ENCODE measurements around the gene TWNK.

TWNK gene

GRCh38 chr10:100996678-100997359, 9.5 kb downstream of the TWNK start:
- DNase-seq (ENCODE audit: low read depth), result peak; percentile 37

- peak; percentile 68 for DNase-seq (ENCODE audit: low read depth)
Measured at GRCh38 chr10:100997360-100998182, 10.2 kb downstream of the TWNK start.

DNA sequence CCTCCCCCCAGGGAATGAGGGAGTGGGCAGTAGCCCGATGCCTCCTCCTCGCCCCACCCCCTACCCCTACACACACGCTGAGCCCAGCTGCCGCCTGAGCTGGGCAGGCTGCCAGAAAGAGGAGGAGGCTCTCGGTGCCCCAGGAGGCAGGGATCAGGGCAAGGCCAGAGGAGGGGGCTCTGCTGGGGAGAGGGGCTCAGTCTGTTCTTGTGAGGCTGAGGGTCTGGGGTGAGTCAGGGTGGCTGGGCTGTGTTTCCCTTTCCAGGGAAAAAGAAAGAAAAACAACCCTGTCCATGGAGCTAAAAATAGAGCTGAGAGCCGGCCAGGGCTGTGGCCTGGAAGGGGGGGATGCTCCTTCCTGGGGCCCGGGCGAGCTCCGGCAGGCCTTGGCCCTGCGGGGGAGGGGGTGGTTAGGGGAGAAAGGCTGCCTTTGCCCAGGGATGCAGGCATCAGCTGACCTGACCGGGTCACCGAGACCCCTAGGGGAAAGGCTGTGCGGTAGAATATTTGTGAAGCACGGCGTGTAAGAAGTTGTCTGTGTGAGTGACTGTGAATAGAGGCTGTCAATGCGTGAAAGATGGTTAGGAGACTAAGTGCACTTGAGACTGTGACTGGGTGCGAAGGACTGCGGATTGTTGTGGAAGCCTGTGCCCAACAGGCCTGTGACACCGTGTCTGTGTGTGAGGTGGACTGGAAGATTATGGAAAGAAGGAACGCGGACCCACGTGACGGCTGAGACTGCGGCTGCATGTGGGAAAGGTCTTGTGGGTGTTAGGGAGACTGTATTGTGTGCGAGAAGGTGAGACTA, 11.0 kb downstream of the TWNK start:
- DNase-seq (ENCODE audit: low read depth), result peak; percentile 59

DNA sequence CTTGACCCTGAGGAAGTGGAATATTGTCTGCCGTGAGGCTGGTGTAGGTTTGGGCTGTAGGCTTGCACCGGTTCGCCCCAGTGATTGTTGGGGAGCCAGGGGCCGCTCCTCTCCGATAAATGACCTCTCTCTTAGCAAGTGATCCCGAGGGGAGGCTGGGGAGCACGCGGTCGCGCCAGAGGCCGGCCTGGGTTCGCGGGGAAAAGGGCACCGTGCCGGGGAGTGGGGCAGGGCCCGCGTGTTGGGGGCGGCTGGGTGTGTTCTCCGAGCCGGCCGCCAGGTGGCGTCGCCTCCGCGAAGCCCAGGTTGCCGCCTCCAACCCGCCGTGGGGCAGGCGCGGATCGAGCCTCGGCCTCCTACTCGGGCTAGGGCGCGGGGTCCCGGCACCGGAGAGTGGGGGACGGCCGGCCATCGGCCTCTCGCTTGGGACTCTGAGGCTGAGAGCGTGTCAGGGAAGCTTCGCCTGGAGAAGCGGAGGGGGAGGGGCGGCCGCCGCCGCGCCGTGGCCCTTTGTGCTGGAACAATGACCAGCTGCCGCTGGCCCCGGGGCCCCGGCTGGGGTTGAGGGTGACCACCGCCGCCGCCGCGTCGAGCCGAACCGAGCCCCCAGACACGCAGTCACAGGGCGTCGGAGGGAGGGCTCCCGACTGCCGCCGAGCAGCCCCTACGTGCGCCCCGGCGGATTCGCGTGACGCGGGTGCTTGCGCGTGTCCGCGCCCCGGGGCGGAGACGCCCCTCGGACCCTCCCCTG, 11.8 kb downstream of the TWNK start:
- DNase-seq (ENCODE audit: low read depth), result peak; percentile 75

DNA sequence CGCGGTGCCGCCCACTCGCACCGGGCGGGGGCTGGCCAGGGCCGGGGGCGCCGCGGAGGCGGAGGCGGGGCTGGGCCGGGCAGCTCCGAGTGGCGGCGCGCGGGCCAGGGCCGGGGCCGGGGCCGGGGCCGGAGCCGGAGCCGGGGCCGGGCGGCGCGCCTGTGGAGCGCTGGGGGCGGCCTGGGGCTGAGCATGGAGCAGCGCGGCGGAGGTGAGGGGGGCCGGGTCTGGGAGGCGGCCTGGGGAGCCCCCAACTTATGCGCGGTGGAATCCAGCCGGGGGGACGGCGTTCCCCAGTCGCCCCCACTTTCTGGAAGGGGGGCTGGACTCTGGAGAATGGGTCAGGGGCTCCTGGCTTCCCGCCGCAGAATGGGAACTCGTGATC, 12.4 kb downstream of the TWNK start, which contains the start of gene LZTS2:
TSS of gene LZTS2 (plus strand) at position 67 of the 385 bp plus-strand sequence. CDS start 2,731 bp downstream, outside the sequence.
- DNase-seq (ENCODE audit: low read depth), result no peak

DNA sequence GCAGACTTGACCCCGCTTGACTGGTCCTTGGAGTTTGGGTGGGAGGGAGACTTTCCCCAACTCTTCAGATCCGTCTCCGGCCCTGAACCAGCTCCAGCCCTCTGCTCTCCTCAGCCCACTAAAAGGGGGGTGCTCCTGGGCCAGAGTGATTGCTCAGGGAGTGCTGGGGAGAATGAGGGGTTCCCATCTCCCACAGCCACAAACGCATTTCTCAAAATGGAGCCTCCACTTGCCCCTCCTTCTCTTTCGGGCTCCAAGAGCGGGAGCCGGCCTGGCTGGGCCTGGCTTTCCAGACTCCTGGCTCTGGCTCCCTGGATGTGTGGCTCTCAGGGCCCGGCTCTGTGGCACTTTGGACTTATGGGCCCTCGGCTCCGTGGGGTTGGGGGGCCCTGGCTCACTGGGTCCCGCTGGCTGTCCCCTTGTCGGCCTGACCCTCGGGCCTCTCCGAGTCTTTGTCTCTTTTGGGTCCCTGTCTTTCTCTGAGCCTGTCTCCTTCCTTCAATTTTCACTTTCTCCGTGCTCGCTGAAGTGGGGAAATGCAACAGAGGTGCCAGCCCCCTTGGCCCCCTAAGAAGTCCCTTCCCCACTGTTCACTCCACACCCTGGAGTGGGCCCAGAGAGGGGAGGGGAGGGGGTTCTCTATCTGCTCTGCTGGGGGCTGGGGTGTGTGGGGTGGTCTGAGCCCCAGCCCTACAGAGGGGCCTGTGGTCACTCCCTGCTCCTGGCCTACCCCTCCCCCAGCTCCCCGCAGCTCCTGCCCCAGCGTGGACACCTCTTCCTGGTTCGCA, 13.0 kb downstream of the TWNK start:
- no peak for DNase-seq (ENCODE audit: low read depth)

DNA sequence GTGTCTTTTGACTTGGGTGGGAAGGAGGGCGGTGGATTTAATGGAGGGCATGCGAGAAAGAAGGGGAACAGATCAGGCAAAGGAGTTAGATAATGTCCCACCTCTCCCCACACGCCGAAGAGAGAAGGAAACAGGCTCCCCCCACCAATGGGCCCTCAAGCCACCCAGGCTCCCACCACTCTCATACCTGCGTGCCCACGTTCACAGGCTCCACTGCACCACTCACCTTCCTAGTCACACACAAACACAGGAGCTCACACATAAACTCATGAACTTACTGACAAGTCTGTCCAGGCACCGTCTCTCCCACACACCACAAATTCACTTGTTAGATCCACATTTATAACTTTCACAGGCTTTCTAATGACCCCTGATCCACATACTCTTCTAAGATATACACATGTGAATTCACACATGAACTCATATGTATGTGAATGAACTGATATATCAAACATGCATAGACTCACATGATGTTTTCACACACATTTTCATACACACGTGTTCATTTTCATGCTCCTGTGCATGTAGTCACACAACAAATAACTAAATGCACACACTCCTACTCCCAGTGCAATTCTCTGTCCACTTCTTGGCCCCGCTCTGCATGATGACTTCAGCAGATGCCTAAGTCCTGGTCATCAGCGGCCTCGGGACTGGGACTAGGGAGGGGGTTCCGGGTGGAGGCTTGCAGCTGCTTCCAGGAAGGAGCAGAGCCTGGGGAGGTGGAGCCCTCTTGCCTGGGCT, 13.7 kb downstream of the TWNK start:
- DNase-seq (ENCODE audit: low read depth), result no peak

DNA sequence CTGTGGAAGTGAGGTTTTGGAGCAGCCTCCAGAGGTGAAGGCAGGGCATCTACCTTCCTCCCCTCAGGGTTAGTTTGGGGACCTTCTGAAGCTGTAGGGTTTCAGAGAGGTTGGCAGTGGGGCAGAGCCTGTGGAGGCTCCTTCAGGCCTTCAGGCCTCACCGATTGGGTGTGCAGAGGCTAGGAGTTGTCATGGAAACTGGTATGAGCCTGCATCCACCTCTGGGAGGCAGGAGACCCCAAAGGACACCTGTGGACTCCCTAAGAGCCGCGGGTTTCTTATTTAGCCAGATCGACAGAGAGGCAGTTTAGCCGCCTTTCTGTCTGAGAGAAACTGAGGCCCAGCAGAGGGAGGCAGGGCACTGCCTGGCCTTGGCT, 14.3 kb downstream of the TWNK start:
- DNase-seq (ENCODE audit: low read depth), result no peak

- DNase-seq (ENCODE audit: low read depth), result no peak
Measured at GRCh38 chr10:101002456-101002855, 15.1 kb downstream of the TWNK start.

DNA sequence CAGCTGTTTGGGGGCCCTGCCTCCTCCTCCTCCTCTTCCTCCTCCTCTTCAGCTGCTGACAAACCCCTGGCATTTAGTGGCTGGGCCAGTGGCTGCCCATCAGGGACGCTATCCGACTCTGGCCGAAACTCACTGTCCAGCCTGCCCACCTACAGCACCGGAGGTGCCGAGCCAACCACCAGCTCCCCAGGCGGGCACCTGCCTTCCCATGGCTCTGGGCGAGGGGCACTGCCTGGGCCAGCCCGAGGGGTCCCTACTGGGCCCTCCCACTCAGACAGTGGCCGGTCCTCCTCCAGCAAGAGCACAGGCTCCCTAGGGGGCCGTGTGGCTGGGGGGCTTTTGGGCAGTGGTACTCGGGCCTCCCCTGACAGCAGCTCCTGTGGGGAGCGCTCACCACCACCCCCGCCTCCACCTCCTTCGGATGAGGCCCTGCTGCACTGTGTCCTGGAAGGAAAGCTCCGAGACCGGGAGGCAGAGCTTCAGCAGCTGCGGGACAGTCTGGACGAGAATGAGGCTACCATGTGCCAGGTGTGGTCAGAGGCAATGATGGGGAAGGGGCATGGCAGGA, 16.4 kb downstream of the TWNK start:
- DNase-seq (ENCODE audit: low read depth), result no peak

- no peak for DNase-seq (ENCODE audit: low read depth)
Measured at GRCh38 chr10:101005361-101005760, 18.0 kb downstream of the TWNK start.

DNA sequence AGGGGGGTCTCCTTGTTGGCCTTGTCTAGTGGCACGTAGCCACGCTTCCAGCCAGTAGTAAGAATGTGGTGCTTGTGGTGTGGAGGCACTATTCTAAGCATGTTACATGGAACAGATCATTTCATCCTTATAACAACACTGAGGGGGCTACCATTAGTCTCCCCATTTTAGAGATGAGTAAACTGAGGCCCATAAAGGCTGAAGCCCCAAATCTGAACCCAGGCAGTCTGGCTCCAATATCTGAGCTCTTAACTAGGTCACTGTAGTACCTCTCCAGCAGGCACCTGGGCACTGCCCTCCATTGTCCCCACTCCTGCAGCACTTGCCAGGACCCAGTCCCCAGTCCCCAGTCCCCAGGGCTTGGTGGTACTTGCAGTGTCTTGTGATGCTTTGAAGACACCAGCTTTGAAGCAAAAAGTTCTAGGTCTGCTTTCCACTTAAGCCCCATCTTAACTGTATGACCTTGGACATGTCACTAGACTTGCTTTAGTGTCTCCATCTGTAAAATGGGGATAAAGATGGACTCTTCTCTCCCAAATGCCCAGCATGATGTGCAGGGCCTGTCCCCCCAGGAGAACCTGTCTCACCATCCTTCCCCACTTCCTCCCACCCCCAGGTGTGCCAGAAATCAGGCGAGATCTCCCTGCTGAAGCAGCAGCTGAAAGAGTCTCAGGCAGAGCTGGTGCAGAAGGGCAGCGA, 18.7 kb downstream of the TWNK start:
- DNase-seq (ENCODE audit: low read depth), result no peak

GRCh38 chr10:101006593-101007098, 19.3 kb downstream of the TWNK start:
- DNase-seq (ENCODE audit: low read depth), result no peak

DNA sequence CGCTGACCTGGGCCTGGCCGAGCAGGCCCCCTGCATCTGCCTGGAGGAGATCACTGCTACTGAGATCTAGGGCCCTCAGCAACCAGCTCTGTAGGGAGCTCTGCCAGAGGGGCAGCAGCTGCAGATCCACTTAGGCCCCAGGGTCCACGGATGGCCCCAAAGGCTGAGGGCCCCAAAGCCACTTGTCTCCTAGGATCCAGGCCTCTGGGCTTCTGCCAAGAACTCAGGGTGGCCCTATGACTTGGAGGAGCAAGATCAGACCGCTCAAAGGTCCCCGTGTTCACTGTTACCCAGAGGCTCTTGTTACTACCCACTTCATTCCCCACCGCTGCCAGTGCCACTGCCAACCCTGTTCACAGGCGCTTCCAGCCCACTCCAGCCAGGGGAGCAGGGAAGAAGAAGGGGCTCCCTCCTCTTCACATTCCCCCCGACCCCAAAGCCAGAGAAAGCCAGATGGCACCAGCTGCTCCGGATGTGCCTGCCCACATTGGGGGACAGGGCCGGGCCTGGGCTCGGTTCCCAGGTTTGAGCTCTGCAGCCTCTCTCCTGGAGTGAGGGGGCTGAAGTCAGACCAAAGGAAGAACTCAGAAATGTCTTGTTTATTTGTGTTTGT, 19.9 kb downstream of the TWNK start:
- DNase-seq (ENCODE audit: low read depth), result no peak

- DNase-seq (ENCODE audit: low read depth), result no peak
Measured at GRCh38 chr10:101007915-101008822, 20.8 kb downstream of the TWNK start.

GRCh38 chr10:101008823-101009423, 21.6 kb downstream of the TWNK start:
- no peak for DNase-seq (ENCODE audit: low read depth)

- DNase-seq (ENCODE audit: low read depth), result no peak
Measured at GRCh38 chr10:101010329-101010728, 23.0 kb downstream of the TWNK start.

Data from activated T-cell treated with anti-CD3 and anti-CD28 coated beads for 48 hours (primary cell).